ENCODE results near the gene TNFSF15. TPM values are rescaled to one million over a fixed set of nuclear protein-coding genes. Genes with fewer than 3 reads are reported as not detected.

Gene TNFSF15
- polyA plus RNA-seq (ENCODE audit: insufficient read depth in 1 of 5, insufficient read length in 5 of 5, low replicate concordance in 1 of 5) = 10 to 100 TPM; 11.8 to 22.6 (median 12.5) TPM
- long read RNA-seq, donor 1, full-length matches to known transcripts = 9 of 9 reads
- long read RNA-seq, donor 1, partial matches to known transcripts = 0 of 9 reads
- long read RNA-seq, donor 1, other reads (novel, unspliced or antisense) = 0 of 9 reads
- long read RNA-seq, donor 2, partial matches to known transcripts = 0 of 1 reads
- long read RNA-seq, donor 2, other reads (novel, unspliced or antisense) = 0 of 1 reads
- long read RNA-seq, donor 3, full-length matches to known transcripts = 6 of 6 reads
- long read RNA-seq, donor 3, partial matches to known transcripts = 0 of 6 reads
- long read RNA-seq, donor 3, other reads (novel, unspliced or antisense) = 0 of 6 reads
- long read RNA-seq, donor 4, full-length matches to known transcripts = 4 of 4 reads
- long read RNA-seq, donor 4, partial matches to known transcripts = 0 of 4 reads
- long read RNA-seq, donor 4, other reads (novel, unspliced or antisense) = 0 of 4 reads
- long read RNA-seq, donor 5, full-length matches to known transcripts = 4 of 4 reads
- long read RNA-seq, donor 5, partial matches to known transcripts = 0 of 4 reads
- long read RNA-seq, donor 5, other reads (novel, unspliced or antisense) = 0 of 4 reads
- long read RNA-seq, donor 6, full-length matches to known transcripts = 8 of 8 reads
- long read RNA-seq, donor 6, partial matches to known transcripts = 0 of 8 reads
- long read RNA-seq, donor 6, other reads (novel, unspliced or antisense) = 0 of 8 reads
- long read RNA-seq, donor 7, full-length matches to known transcripts = 5 of 5 reads
- long read RNA-seq, donor 7, partial matches to known transcripts = 0 of 5 reads
- long read RNA-seq, donor 7, other reads (novel, unspliced or antisense) = 0 of 5 reads
- long read RNA-seq, donor 8, full-length matches to known transcripts = 2 of 2 reads
- long read RNA-seq, donor 8, partial matches to known transcripts = 0 of 2 reads
- long read RNA-seq, donor 8, other reads (novel, unspliced or antisense) = 0 of 2 reads

DNA sequence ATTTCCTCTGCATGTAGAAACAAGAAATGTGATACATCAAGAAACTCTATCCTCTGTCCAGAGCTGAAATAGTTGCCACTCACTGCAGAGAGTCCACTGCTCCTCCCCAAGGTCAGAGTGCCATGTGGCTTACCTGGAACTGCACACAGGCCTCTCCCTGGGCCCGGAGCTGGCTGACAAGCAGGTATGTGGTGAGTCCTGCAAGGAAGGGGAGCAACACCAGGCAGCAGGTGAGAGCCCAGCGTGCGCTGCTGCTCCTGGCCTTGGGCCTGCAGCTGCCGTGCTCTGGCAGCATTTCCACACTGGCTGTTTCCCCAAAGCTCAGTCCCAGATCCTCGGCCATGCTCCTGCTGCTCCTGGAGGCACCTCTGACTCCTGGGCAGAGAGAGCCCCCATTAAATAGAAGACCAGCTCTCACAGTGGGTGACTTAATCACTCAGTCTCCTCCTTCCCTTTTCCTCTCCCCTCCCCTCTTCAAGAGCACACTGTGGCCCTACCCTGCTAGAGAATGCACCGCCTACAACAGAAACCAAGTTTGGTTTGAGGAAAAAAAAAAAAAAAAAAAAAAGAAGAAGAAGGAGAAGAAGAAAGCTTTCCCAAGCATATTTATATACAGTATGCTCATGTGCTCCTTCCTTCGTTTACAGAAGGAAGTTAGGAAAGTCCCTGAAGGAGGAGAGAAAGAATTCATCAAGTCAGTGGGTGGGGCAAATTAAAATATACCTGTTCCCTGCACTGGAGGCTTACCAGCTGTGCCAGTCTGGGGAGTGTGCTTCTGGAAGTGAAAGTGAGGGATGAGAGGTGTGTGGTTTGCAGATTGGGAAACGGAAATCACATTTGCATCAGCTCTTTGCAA, at the start of gene TNFSF15:
TNFSF15 (minus strand) TSS at position 370 of the 856 bp plus-strand sequence; CDS start at position 343, 27 bp downstream.
- DNase-seq = peak; percentile 23 to 41

DNA sequence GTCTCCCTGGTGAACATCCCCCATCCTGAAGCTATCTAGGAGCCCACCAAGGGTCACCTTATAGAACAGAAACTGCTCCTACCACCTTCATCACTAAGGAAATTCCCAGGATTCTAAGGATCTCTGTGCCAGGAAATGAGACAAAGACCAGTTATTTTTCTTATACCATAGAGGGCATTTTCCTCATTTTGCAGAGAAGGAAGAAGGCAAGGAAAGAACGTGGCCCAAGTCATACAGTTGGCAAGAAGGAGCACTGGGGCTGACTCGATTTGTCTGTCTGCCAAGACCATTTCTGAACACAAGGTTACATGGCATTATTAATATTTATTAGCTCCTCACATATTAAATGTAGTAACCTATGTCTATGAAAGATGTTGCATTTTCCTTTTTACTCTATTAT, 49.6 kb upstream of the TNFSF15 start:
- DNase-seq = no peak

DNA sequence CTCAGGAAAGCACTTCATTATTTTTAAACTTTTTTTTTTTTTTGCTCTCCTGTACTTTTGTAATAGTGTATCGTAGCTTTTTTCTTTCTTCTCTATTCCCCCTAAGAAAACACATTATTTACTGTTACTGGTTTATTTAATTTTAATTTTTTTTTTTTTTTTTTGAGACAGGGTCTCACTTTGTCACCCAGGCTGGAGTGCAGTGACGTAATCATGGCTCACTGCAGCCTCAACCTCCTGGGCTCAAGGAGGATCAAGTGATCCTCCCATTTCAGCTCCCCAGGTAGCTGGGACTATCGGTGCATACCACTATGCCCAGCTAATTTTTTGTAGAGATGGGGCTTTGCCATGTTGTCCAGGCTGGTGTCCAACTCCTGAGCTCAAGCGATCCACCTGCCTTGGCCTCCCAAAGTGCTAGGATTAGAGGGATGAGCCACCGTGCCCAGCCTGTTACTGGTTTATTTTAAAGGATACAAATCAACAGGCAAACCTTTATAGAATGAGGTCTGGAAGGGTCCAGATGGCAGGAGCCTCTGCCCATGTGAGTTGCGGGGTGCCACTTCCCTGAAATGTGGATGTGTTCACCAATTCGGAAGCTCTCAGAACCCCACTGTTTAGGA, 49.0 kb upstream of the TNFSF15 start:
- no peak for DNase-seq

DNA sequence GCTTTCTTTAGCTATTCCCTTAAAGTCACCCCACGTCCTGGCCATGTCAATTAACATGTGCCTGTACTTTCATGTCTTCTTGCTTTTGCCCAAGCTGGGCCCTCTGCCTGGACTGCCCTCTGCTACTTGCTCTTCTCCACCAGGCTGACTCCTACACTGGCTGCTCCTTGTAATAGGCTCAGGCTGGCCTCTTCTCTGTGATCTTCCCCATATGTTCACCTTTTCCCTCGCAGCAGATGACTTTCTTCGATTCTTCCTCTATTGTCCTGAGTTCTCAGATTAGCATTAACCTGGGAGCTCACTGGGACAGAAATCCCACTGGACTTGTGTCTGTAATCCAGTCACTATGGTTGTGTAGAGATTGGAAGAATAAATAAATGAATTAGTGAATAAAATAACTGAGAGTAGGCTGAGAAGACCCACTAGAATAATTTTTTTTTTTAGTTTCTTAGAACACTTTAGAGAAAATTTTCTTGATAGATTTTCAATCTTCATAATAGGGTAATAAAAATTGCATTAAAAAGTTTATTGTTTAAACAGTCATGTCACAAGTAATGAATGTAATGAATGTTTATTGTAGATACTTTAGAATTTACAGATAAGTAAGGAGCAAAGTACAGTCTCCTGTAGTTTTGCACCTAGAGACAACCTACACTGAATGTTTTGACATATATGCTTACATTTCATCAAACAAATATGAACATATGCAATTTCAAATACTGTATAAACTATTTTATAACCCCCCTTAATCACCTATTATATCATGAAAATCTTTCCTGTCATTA, 47.4 kb upstream of the TNFSF15 start:
- no peak for DNase-seq

DNA sequence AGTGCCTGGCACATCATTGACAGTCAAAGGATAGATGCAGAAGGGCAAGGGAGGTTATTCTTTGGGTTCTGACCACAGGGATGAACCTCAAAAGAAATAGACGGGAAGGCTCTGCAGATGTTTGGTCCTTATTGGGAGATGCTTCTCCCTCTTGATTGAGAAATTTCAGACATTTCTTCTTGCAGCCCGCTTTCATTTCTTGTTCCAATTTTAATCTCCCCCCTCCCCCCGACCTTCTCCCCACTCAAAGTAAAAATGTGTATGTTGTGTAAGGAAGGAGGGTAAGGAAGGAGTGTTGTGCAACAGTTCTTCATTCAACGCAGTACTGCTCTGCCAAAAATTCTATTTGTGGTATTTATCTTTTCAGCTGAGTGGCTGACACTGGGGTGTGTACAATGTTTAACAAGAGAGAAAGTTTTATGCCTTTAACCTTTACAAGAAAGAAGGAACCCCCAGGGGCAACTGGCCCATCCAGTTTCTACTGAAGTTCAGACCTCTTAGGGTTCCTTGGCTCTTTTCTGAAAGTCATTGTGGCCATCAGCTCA, 46.3 kb upstream of the TNFSF15 start:
- peak; percentile 76 to 78 for DNase-seq

DNA sequence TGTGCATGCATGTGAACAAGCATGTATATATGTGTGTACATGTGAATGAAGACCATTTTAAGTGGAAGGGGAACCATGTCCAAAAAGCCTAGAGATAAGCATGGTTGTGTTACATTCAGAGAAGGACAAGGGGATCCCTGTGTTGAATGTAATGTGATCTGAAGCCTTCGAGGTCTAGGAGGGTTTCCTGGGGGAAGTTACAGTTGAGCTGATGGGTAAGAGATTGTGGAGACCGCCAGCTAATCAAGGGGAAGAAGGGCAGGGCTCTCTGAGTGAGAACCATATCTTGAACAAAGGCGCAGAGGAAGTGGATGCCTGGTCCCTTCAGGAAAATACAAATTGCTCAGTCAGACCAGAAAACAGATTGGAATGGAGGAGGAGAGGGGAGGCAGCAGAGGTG, 45.5 kb upstream of the TNFSF15 start:
- no peak for DNase-seq

DNA sequence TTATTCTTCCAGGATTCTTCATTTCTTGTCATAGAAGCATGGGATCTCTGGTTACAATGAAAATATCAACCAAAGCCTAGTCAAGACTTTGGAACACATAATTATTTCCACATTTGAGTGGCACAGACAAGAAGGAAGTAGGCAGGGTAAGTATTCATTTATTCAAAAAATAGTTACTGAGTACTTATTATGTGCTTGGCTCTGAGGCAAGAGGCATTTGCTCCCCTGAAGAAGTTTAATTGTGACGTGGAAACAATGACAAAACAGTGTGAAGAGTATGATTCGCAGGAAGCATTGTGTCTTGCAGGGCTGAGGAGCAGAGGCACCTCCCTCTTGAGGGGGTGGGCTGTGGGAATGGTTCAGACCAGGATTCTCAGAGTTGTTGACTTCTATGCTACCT, 45.0 kb upstream of the TNFSF15 start:
- DNase-seq = no peak

DNA sequence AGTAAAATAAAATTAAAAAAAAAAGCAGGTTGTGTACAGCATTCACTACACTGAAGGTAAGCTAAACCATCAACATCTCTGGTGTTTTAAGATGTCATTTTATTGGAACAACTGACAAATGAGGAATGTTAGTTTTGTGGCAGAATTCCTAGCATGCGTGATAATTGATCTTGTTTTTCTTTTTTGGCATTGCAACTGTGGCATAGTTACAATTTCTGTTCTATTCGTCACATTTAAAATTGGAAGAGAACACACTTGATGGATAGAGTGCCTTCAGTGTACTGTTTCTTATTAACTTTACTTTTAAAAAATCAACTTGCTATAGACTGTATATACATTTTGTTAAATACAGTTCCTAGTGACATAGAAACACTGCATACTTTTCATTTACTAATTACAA, 43.6 kb upstream of the TNFSF15 start:
- DNase-seq = no peak

DNA sequence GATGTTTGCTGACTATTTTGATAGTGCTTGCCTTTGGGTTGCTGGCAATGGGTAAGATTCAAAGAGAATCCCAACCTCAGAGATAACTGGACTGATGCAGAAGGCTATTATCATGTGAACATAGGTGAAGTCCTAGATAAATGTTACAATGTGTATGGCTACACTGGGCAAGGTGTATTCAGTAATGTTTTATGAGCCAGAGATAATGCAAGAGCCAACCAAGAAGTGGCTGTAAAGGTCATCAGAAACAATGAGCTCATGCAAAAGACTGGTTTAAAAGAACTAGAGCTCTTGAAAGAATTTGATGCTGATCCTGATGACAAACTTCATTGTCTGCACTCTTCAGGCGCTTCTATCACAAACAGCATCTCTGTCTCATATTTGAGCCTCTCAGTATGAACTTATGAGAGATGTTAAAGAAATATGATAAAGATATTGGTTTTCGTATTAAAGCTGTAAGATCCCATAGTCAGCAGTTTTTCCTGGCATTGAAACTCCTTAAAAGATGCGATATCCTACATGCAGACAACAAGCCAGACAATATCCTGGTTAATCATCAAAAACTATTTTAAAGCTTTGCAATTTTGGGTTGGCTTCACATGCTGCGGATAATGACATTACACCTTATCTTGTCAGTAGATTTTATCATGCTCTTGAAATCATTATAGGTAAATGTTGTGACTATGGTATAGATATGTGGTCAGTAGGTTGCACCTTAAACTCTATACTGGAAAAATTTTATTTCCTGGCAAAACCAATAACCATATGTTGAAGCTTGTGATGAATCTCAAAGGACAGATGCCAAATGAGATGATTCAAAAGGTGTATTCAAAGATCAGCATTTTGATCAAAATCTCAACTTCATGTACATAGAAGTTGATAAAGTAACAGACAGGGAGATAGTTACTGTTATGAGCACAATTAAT, 41.9 kb upstream of the TNFSF15 start:
- no peak for DNase-seq

DNA sequence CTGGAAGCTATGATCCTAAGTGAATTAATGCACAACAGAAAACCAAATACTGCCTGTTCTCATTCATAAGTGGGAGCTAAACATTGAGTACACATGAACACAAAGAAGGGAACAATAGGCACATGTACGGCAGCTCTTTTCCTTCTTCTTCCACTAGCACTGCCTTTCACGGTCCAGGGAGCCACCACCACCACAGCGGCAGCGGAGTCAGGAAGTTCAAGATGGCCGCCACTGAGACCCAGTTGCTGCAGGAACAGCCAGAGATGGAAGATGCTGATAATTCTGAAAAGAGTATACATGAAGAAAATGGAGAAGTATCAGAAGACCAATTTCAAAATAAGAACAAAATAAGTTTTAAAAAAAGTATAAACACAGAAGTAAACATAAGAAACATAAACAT, 39.5 kb upstream of the TNFSF15 start:
- DNase-seq = no peak

DNA sequence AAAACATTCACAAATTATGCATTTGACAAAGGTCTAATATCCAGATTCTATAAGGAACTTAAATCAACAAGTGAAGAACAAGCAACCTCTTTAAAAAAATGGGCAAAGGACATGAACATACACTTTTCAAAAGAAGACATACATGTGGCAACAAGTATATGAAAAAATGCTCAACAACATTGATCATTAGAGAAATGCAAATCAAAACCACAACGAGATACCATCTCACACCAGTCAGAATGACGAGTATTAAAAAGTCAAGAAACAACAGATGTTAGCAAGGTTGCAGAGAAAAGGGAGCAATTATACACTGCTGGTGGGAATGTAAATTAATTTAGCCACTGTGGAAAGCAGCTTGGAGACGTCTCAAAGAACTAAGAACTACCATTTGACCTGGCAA, 38.9 kb upstream of the TNFSF15 start:
- DNase-seq = no peak

DNA sequence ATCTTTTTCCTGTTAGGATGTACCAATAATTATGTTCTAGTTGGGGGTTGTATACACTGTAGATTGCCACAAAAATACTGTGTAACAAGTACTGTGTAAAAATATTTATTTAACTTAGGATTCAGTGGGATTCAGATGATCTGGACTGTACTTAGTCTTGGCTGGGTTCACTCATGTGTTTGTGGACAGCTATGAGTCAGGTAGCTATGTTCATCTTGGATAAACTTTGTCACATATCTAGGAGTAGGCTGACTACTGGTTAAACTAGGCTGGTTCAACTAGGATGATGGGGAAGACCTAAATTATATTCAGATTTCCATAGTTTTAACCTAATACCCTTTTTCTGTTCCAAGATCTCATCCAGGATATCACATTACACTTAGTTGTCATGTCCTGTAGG, 32.1 kb upstream of the TNFSF15 start:
- DNase-seq = no peak

DNA sequence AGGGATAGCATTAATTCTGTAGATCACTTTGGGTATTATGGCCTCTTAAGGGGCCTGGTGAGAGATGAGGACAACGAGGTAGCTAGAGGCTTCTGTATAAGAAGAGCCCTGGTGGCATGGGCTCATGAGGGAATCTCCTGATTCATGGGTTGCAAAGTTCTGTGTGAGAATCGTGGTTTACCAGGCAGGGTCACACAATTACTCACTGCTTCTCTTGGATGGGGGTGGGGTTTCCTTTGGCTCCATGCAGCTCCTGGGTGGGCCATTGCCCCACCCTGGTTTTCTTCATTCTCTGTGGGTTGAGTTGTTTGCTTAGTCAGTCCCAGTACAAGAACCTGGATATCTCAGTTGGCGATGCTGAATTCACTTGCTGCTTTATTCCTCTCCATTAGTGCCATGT, 30.9 kb upstream of the TNFSF15 start:
- no peak for DNase-seq

DNA sequence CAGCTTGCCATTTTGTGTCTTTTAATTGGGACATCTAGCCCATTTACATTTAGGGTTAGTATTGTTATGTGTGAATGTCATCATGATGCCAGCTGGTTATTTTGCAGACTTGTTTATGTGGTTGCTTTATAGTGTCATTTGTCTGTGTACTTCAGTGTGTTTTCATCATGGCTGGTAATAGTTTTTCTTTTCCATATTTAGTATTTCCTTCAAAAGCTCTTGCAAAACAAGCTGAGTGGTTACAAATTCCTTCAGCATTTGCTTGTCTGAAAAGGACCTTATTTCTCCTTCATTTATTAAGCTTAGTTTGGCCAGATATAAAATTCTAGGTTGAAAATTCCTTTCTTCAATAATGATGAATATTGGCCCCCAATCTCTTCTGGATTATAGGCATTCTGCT, 28.5 kb upstream of the TNFSF15 start:
- no peak for DNase-seq

DNA sequence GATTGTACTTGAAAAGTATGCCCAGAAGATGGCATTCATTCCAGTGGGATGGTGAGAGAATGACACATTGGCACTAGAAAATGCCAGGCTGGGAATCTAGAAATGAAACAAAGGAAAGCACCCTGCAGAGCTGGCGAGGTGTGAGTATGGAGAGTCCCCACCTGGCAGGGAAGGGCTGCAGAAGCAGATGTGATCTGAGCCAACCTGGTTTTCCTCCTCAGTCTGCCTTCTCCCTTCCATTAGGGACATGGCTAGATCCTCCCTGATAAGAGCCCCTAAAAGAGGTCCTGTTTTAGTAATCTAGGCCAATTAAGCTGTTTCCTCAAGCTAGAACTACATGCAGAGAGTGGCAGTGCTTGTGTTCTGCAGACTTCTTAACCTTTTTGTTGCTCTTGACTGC, 24.7 kb upstream of the TNFSF15 start:
- DNase-seq = no peak

DNA sequence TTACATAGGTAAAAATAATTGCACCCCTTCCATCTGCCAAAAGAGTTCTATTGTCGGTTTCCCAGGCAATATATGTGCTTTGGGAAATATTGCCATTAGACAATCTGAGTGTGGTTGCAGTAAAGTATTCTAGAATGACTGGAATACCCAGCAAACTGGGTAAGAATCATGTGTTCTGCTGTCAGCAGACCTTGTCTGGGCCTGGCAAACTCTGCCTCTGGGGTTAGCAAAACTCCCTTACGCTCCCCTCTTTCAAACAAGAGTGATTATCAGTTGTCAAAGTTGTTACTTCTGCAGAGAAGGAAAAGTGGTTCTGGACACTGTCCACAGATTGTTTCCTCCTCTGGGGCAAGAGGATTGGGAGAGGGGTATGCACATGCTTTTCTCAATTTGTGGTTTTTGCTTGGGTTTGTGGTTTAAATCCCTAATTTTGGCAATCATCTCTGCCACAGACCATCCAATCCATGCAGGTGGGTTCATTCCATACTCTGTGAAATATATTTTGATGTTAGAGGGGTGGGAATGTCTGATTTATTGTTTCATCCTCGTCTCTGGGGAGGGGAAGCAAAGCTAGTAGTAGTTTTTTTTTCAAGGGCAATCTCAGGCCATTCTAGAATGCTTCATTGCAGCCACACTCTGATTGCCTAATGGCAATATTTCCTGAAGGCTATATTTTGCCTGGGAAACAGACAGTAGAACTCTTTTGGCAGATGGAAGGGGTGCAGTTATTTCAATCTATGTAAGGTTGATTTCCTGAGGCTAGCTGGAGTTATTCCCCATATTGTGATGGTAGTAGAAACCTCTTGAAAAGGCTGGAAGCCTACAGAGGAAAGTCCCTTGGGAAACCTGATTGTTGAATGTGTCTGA, 24.0 kb upstream of the TNFSF15 start:
- no peak for DNase-seq

DNA sequence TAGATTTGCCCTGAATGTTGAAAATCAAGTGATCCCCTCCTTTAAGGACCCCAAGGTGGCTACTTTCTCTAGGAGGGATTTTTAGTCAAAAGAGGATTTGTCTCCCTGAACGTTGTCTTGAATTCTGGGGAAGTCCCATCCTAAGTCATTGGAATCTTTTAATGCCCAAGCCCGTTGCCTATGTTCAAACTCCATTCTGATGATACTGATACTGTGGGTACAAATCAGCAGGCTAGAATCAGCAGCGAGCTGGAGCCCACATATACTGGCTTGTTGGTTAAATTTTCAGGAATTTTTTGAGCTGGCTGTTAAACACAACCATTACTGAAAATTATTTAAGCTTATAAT, 22.4 kb upstream of the TNFSF15 start:
- no peak for DNase-seq
